Stimulated activated CD4-positive, alpha-beta T cell treated with anti-CD3 and anti-CD28 coated beads, Interleukin-15, amount 100 ng/mL, for 24 hours (primary cell): ENCODE data around the gene H2AZ1.

Experiments used
- DNase-seq: peaks from one replicate; pipeline ENCODE4 v3.0.0-alpha.2; 2020

H2AZ1 gene

GRCh38 chr4:99945718-99946355, 4.2 kb downstream of the H2AZ1 start:
- no peak for DNase-seq

- no peak for DNase-seq
These were observed 6.1 kb downstream of the H2AZ1 start for GRCh38 chr4:99943904-99944437.

- DNase-seq, result no peak
These were observed 11.8 kb downstream of the H2AZ1 start for GRCh38 chr4:99938243-99938753.

DNA sequence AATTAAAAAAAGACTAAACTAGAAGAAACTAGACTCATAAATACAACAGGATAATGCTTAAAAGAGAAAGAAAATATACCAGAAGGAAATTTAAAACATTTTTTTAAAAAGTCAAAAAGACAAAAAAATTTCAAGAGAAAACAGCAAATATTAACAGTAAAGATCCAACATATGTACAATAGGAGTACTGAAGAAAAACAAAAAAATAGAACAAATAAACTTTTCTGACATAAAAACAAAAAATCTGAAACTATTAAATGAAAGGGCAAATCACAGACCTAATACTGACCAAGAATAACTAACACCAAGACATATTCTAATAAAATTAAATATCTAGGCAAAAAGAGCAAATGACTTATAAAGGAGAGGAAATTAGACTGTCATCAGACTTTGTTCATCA, 15.2 kb downstream of the H2AZ1 start:
- no peak for DNase-seq

DNA sequence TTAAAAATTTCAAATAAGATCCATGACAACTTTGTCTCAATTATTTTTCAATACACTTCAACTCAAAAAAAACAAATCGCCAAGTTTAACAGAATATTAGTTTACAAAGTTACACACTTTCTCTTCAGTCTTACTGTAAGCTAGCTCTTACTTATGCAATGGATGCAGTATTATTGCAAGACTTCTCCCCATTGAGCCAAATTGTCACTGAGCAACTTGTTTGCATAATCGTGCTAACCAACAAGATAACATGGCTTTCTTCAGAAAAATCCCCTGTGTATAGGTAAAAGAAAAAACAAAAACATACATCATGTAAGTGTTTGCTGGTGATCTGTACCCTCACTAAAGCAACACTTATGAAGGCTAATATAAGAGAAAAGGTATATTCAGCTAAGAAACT, 22.5 kb downstream of the H2AZ1 start:
- DNase-seq, result no peak

- DNase-seq, result no peak
These were observed 28.9 kb downstream of the H2AZ1 start for GRCh38 chr4:99921174-99921573.

- DNase-seq, result no peak
These were observed 31.4 kb downstream of the H2AZ1 start for GRCh38 chr4:99918656-99919055.

- DNase-seq, result no peak
These were observed 32.5 kb downstream of the H2AZ1 start for GRCh38 chr4:99917575-99917974.

- no peak for DNase-seq
These were observed 34.6 kb downstream of the H2AZ1 start for GRCh38 chr4:99915449-99915848.
